Neural crest cell (in vitro differentiated cells): ENCODE data around the gene PPID. TPM values are rescaled to one million over a fixed set of nuclear protein-coding genes. Genes with fewer than 3 reads are reported as not detected.
"Not testable (repeated sequence)": the region's sequence is repeated elsewhere in the genome, so short reads cannot be mapped to it uniquely, and the experiment has no call there.

Experiments used
- DNase-seq: peaks from one replicate; pipeline ENCODE4 v3.0.0; 2021; ENCODE audit warnings: low read depth, mixed read lengths, low spot score
- H3K27ac Mint-ChIP-seq: one replicate; pipeline ENCODE4 v1.8.0; 2021; ENCODE audit warnings: mild to moderate bottlenecking, mixed read lengths; ENCODE audit not compliant: unreplicated experiment
- H3K27me3 Mint-ChIP-seq: 2 replicates; pipeline ENCODE4 v1.8.0; 2021; ENCODE audit warnings: low read depth, mild to moderate bottlenecking, mixed read lengths
- H3K36me3 Mint-ChIP-seq: 2 replicates; pipeline ENCODE4 v1.8.0; 2021; ENCODE audit warnings: low read depth, mild to moderate bottlenecking, mixed read lengths
- H3K4me1 Mint-ChIP-seq: 2 replicates; pipeline ENCODE4 v1.8.0; 2021; ENCODE audit warnings: mixed read lengths
- H3K4me3 Mint-ChIP-seq: one replicate; pipeline ENCODE4 v1.8.0; 2021; ENCODE audit warnings: mild to moderate bottlenecking, mixed read lengths
- H3K9me3 Mint-ChIP-seq: 2 replicates; pipeline ENCODE4 v1.8.0; 2021; ENCODE audit warnings: mixed read lengths
- CTCF ChIP-seq: fragments of 200-600 bp; sonication (generic); conservative IDR thresholded peaks from 2 replicates; pipeline ENCODE4 v1.5.0; 2021; ENCODE audit warnings: antibody characterized with exemption, mild to moderate bottlenecking
- total RNA-seq: library from RNA; stranded (reverse); gene quantifications from 2 replicates; pipeline ENCODE4 v1.2.1, GENCODE V29; 2021

The PPID gene
- total RNA-seq, 1 donor from 2014 or later: 38.5 TPM

GRCh38 chr4:158714937-158715336 lies 8.3 kb downstream of the PPID start:
- TF ChIP-seq CTCF: no peak
- H3K9me3 Mint-ChIP-seq: no peaks in the 10 kb centered on the region
- DNase-seq: no peak
- no peak overlapping the region for H3K4me3 Mint-ChIP-seq
- no peak overlapping the region for H3K27ac Mint-ChIP-seq
- H3K36me3 Mint-ChIP-seq: peaks cover 33% of the 10 kb centered on the region
- no peaks in the 10 kb centered on the region for H3K27me3 Mint-ChIP-seq
- no peaks in the 10 kb centered on the region for H3K4me1 Mint-ChIP-seq

- not testable (repeated sequence) for H3K9me3 Mint-ChIP-seq, DNase-seq, H3K27me3 Mint-ChIP-seq, H3K4me3 Mint-ChIP-seq, H3K27ac Mint-ChIP-seq, H3K4me1 Mint-ChIP-seq
- H3K36me3 Mint-ChIP-seq: peaks cover 31% of the 10 kb centered on the region
These were observed 10.6 kb downstream of the PPID start for GRCh38 chr4:158712622-158713021.

- H3K4me1 Mint-ChIP-seq: no peaks in the 10 kb centered on the region
- H3K4me3 Mint-ChIP-seq: no peak overlapping the region
- TF ChIP-seq CTCF: no peak
- DNase-seq: no peak
- no peaks in the 10 kb centered on the region for H3K9me3 Mint-ChIP-seq
- no peaks in the 10 kb centered on the region for H3K27me3 Mint-ChIP-seq
- no peak overlapping the region for H3K27ac Mint-ChIP-seq
- peaks cover 32% of the 10 kb centered on the region for H3K36me3 Mint-ChIP-seq
These were observed 12.4 kb downstream of the PPID start for GRCh38 chr4:158710814-158711213.

GRCh38 chr4:158704274-158704673 lies 18.9 kb downstream of the PPID start:
- H3K9me3 Mint-ChIP-seq: no peaks in the 10 kb centered on the region
- no peak overlapping the region for H3K27ac Mint-ChIP-seq
- no peak overlapping the region for H3K4me3 Mint-ChIP-seq
- no peaks in the 10 kb centered on the region for H3K27me3 Mint-ChIP-seq
- no peak for TF ChIP-seq CTCF
- peaks cover 3% of the 10 kb centered on the region for H3K4me1 Mint-ChIP-seq
- DNase-seq: no peak
- peaks cover 13% of the 10 kb centered on the region for H3K36me3 Mint-ChIP-seq

DNA sequence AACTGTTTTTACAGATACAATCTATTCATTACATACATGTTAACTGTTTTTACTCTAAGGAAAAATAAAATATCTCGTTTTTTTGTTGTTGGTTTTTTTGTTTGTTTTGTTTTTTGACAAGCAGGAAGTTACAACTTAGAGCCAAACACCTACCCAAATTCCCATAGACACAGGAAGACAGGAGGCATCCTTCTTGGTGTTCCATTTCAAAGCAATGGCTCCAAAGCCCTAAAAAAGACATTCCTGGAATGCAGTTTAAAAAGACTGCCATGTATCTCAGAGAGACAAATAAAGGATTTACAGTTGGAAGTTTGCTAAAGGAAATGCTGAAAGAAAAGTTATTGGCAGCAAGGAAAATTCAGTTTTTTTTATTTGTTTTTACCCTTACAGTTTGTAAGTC lies 34.4 kb downstream of the PPID start:
- DNase-seq: no peak
- no peaks in the 10 kb centered on the region for H3K27me3 Mint-ChIP-seq
- no peak overlapping the region for H3K4me3 Mint-ChIP-seq
- no peak overlapping the region for H3K27ac Mint-ChIP-seq
- TF ChIP-seq CTCF: no peak
- no peaks in the 10 kb centered on the region for H3K4me1 Mint-ChIP-seq
- H3K36me3 Mint-ChIP-seq: peaks cover 8% of the 10 kb centered on the region
- no peaks in the 10 kb centered on the region for H3K9me3 Mint-ChIP-seq

DNA sequence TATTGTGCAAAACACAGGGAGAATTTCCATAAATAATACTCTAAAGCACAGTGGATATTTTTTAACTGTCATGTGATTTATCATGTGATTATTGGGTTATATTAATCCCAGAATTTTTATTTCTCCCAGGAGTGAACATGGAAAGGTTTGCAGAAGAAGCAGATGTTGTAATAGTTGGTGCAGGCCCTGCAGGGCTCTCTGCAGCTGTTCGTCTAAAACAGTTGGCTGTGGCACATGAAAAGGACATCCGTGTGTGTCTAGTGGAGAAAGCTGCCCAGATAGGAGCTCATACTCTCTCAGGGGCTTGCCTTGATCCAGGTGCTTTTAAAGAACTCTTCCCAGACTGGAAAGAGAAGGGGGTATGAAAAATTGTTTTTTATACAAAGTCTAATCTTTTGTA lies 41.1 kb downstream of the PPID start:
- H3K4me1 Mint-ChIP-seq: no peaks in the 10 kb centered on the region
- no peak for TF ChIP-seq CTCF
- no peak overlapping the region for H3K4me3 Mint-ChIP-seq
- no peak for DNase-seq
- H3K9me3 Mint-ChIP-seq: no peaks in the 10 kb centered on the region
- peaks cover 8% of the 10 kb centered on the region for H3K36me3 Mint-ChIP-seq
- no peak overlapping the region for H3K27ac Mint-ChIP-seq
- H3K27me3 Mint-ChIP-seq: no peaks in the 10 kb centered on the region
